NCI-H187 (cell line): ENCODE results near the gene TGFBR3.

Source experiments
- DNase-seq, 2 experiments: peaks; one replicate each; lab custom pipeline; 2025; lab: John Stamatoyannopoulos, UW

Gene TGFBR3

DNA sequence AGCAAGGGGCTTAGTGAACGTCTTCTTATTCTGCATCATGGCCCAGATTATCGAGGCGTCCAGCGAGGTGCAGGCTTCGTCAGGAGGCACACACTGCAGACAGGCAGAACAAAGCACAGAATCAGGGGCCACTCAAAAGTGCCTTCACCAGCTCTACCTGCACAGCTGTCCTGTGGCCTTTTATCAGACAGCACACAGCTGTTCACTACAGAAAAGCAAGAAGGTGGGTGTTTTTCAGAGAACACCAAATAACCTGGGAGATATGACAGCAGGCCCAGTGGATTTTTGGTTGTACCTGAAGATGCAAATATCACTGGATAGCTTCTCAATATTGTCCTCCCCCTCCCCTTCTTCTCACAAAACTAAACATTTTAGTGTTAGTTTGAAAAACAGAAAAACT, 177.3 kb downstream of the TGFBR3 start:
- DNase-seq: no peak

DNA sequence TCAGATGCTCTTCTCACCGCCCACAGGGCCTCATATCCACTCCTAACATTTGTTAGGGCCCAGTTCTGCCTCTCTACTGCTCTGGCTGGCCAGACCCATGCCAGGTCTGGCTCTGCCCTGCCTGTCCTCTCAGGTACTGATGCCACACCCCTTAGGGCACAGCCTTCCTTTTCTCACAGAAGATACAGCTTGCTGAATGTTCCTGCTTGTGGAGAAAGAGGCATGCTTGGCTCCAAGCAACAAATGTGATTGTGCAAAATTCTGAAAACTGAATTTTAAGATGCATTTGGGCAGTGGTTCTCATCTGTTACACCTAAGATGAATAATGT, 178.1 kb downstream of the TGFBR3 start:
- no peak for DNase-seq

DNA sequence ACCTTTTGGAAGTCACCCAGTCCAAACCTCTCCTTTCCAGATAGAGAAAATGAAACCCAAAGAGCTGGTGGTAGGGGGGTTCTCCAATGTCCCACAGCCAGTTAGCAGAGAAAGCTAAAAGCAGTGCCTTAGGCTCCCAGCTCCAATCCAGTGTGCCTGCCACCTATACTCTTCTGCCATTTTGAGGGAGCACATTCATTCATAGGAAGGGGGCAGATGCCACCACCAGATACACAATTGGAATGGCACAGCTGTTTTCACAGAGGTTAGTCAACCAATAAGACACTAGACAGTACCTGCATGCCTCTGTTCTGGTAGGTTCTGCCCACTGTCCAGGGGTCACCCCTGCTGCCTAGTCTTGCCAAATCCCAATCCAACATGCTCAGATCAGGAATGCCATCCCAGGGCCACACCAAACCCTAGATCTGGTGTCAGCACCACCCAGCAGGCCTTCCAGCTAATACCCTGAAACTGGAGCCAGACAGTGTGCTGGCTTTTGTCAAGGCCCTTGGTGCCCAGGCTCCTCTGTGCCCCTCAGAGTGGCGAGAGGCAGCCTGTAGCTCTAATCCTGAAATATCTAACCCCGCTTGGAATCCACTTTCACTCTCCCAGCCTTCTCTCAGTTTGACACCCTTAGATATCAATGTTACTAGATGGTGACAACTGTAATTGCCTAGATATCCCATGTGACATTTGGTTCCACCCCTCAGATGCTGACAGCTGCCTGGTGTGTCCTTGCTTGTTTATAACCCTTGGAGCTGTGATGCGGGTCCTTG, 178.6 kb downstream of the TGFBR3 start:
- no peak for DNase-seq

DNA sequence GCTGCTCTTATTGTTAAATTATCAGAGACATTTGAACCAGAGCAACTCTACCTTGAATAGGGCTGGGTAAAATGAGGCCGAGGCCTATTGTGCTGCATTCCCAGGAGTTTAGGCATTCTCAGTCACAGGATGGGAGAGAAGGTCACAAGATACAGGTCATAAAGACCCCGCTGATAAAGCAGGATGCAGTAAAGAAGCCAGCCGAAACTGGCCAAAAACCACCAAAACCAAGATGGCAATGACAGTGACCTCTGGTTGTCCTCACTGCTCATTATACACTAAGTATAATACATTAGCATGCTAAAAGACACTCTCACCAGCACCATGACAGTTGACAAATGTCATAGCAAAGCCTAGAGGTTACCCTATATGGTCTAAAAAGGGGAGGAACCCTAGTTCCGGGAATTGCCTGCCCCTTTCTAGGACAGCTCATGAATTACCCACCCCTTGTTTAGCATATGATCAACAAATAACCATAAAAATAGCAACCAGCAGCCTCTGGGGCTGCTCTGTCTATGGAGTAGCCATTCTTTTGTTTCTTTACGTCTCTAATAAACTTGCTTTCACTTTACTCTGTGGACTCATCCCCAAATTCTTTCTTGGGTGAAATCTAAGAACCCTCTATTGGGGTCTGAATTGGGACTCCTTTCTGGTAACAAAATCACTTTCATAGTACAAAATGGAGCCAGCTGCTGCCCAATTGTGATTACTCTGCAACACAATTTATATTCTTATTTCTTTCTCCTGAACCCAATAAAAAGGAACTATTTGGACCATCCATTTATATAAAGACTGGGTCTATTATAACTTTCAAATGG, 179.6 kb downstream of the TGFBR3 start:
- DNase-seq: no peak

DNA sequence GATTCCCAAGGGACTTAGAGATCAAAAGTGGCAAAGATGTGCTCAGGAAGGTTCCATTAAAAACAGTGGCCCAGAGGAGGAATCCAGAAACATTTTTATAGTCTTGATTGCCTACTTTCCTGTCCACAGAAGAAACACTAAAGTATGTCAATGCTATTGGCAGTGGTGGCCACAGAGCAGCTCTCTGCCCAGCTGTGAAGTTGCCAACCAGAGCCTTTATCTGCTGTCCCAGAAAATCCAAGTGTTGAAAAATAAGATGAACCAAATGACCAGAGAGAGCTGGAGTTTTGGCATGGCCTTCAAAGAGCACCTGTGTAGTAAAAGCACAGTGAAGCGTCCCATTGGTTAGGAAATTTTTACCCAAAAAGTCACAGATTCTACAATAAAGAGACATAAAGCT, 181.2 kb downstream of the TGFBR3 start:
- DNase-seq: no peak

DNA sequence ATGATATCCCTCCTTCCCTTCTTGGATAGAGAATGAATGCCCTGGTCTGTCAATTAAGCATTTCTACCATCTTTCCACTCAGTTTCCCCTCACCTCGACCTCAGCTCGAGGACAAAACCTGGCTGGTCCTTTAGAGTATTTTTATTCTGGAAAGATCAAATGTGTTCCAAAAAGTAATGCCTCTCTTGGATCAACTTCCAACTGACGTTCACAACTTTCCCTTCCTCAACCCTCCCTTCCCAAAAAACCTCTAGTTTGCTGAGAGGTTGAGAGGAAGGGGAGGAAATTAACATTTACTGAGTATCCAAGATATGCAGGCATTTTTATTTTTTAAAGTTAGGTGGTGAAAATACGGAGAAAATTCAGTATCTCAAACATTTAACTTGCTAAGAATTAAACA, 182.9 kb downstream of the TGFBR3 start:
- no peak for DNase-seq

DNA sequence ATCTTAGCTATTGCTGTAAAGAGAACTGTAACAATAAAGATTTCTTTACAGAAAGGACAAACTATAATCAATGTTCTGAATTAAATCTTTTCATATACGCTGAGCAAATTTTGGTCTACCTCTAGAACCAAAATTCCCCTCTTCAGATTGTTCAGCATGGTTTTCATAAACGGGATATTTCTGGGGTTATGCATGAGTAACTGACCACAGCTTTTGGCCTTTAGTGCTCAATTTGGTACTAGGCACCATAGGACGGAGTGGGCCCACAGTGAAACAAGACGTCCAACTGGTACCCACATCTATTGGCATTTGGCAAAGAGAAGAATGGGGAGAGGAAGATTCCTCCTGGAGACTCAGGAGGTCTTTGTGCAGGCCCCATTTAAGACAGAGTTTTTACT, 184.5 kb downstream of the TGFBR3 start:
- DNase-seq: no peak

DNA sequence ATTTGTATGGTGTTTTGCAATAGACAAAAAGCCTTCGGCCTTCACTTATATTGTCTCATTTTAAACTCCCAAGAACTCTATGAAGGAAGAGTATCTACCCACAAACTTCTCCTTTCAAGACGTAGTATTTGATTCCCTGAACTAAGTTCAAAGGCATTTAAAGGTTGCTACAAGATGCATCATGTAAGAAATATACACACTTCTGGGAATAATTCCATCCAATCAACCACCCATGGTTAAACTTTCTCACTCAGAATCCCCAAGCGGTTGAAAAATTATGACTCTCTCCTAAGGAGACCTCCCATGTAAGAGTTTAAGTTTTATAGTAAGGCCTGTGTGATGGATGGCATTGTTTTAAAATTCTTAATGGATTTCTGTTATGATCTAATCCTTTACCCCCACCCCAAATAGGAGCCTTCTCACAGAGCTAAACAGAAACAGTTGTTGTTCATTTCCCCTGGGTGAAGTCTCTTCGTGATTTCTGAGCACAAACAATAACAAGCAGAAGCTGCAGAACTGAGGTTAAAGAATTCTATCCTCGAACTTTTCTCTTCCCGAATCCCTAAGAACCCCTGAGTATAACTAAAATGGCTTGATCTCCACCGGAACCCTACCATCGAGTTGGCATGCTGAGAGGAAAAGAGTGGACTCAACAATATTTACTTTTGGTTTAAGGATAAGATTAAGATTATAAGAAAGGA, 185.0 kb downstream of the TGFBR3 start:
- DNase-seq: no peak

DNA sequence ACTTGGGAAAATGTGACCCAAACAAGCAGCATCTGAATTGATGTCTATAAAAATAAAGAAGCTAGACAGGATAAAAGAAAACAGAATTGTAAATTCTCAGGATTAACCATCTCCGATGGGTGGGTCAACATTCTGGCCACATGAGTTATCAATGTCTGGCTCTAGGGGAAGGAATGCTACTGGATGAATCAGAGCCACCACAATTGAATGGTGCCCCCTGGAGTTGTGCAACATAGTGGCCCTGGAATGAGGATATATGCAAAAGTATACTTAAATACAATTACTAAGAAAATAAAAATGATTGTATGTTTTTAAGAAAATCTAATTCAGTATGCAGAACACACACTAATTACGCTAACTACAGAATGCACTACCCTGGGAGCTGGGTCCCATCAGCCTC, 185.6 kb downstream of the TGFBR3 start:
- no peak for DNase-seq

DNA sequence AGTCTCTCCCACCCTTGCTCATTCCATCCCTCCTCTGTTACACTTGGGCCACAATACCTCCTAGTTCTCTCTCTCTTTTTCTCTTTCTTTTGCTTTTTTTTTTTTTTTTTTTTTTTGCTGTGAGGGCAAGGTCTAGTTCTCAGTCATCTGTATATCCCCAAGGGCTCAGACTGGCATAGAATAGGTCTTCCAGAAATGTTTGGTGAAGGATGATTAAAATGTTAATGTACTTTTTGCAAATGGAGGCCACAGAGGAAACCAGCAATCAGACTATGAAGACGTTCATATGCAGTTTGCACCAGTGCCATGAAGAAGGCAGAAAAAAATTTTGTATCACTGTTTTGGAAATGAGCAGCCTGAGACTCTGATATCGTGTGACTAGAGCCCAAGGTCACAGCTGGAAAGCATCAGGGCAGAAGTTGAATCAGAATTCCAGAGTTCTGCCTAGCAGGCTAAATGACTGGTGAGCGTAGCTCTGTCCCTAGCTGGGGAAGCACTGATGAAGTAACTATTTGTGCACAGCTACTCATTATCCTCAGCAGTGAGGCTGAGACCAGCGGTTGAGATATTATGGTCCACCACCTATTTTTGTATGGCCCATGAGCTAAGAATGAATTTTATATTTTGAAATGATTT, 186.5 kb downstream of the TGFBR3 start:
- DNase-seq: no peak

DNA sequence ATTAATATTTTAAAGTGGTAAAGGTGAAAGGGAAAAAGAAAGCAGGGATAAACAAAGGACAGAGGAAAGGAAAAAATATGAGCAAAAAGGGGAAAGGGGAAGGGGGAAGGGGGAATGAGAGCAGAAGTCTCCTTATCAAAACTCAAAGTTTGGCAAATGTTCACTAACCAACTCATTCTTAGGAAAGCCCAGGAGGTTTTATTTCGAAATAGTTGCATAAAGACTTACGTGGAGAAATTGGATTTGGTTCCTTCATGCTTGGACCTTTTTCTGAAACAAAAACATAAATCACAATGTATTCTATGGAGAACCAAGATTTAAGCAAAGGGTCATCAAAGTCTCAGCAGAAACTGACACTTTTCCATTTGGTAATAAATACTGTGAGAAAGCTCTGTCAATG, 188.1 kb downstream of the TGFBR3 start:
- no peak for DNase-seq

DNA sequence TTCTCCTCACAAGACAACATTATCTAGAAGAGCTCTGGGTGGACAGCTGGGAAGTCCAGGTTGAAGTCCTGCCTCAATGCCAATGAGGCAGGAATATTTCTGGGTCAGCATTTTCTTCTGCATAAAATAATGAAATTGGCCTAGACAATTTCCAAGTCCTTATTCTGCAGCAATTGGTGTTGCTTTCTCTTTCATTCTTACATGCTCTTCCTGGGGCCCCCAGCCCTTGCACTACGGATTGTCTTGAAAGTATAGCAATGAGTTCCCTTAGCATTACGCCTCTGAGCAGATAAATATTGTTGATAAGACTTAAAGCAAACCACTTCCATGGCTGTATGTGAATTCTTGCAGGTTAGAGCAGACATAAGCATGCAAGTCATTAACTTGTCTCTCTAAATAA, 188.5 kb downstream of the TGFBR3 start:
- DNase-seq: no peak

DNA sequence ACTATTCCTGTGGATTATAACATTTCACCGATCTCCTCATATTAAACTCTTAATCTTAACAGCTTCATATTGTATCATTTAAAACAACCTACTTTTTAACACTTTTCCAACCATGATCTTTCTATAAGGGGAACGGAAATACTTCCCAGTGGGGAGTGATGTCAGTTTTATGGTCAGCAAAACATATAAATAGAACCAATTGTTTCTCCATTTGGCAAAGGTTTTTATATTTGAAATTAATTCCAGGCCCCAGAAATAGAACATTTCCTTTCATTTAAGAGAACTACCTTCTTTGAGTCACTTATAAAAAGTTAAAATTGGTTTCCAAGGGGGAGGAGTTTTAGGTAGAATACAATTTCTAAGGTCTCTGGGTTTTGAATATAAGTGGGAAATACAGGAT, 189.6 kb downstream of the TGFBR3 start:
- DNase-seq: no peak

DNA sequence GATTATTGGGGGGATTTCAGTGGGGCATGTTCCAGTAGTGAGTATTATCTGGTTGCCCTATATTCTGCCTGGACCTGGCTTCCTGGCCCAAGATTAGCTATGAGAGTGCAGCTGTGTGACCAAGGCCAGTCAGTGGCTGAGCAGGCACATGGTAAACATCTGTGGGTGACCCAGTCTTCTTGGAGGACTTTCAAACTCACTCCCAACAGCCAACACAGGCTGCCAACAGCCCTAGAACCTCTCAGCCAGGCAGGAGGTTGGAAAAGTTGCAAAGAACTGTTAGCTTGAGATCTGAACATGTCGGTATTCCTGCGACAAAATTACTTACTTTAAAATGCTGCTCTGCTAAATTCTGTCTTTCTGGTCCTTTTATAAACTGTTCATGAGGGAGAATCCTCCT, 192.4 kb downstream of the TGFBR3 start:
- no peak for DNase-seq

DNA sequence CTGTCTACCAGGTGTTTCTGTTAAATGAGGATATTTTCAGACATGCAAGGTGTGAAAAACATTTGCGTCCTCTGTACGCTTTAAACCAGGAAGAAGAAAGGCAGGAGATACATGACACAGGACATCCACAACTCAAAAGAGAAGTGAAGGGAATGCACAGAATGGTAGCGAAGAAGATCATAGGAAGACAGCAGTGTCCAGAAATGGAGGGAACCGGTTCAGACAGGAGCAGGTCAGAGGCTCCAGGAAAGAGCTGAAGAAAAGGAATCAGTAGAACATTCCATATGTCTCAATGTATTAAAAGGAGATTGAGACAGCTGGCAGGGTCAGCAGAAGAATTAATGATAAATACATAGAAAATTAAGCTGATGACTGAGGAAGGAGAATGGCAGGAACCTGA, 194.4 kb downstream of the TGFBR3 start:
- DNase-seq: no peak

DNA sequence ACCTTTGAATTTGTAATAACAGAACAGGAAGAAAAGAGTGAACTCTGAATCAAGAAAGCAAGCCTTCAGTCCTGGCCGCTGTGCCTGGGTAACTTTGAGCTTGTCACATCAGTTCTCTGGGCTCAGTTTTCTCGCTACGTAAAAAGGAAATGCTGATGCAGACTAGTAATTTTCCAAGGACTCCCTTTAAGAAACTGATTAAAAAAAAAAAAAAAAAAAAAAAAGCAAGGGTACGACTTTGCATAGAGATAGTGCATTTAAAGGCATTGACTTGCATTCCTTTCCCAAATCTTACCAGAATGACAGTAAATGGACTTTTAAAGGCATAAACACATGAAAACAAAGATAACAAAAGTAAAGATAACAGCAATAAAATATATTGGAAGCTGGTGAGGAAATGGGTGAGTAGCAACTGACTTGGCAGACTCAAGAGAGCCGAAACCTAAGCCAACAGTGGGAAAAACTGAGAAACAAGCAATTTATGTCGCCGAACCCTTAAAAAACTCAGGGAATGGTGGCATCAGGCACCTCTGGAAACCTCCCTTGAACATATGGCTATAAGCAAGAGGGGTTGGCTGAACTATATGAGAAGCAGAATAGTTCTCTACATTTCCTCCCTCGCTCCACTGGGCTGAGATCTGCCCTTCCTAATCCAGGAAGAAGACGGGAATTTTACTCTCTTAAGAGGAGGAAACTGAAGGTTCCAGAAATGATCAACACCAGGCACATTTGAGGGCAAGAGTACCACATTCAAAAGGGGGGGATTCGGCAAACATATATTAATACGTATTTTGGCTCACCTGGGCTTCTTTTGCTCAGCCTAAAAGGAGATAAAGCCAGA, 196.1 kb downstream of the TGFBR3 start:
- DNase-seq: no peak

DNA sequence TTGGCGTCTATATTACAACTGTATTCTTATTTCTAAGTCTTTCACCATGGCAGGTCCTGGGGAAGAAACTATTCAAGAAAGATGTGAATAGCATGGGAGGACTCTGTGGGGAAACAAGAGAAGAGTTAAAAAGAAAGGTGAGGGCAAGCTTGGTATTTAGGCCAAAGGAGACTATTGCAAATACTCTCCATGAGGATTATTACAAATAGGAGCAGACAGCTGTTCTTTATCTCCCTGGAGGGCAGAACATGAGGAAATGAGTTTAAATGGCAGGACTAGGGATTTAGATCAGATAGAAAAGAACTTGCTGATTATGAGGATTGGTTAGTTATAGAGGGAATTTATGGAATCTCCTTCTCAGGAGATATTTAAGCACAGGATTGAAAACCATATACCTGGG, 198.5 kb downstream of the TGFBR3 start:
- no peak for DNase-seq

DNA sequence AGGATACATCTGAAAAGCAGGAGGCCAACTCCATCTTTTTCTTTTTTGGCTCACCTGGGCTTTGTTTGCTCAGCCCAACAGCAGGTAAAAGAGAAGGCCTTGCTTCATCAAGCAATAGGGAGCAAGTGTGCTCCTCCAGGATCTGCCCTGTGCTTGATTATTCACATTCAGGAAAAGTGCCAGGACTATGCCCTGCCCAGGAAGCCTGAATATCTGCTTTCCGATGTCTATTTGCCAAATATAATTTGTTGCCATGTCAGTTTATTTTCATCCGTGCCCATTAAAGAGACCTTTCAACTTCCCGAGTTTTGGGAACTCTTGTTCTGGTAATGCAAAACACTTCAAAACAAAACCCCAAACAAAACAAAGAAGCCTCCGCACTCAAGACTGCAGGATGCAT, 200.0 kb downstream of the TGFBR3 start:
- no peak for DNase-seq

DNA sequence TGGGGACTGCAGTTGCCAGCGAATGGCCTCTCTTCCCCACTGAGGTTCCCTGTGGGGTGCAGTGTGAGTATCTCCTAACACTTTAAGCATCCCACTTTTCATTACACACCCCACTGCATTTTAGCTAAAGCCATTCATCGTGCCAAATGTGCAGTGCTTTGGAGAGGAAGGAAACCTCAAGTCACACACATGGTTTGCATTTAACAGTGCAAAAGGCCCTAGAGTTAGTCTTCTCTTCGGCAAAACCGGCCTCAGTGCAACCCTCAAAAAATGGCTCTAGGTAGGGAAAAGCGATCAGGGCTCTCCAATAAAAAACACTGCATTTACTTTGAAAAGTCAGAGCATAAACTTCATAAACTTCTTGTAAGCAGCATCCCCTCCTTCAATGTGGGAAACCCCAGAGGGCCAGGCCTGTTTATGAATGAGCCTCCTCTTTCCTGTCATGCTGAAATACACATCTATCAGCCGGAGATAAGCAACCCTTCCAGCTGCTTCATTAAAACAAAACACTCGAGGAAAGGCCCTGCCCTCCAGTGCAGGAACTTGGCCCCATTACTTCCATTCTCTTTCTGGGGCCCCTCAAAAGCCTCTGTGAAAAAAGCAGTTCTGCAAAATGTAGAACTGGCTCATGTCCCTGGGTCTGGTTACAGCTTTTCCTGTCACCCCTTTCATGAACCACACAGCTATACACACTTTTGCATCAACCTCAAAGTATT, 201.3 kb downstream of the TGFBR3 start:
- no peak for DNase-seq

DNA sequence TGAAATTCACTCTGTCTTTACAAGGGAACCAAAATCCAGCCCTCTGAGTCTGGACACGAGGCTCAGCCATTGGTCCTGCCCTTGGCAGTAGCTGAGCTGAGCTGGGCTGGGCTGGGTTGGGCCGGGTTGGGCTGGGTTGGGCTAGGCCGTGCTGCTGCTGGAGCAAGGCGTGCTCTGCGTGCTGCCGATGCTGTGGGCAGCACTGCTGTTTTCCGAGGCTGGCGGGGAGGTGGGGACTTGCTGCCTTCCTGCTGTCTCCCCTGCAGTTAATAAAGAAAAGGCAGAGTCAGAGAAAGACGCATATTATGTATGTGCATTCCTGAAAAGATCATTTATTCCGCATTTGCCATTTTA, 202.4 kb downstream of the TGFBR3 start:
- DNase-seq: no peak
